NCI-H510A treated with DMSO at 0.1 percent for 48 hours (cell line): ENCODE measurements around the gene SBNO1.
"Not testable (repeated sequence)": the region's sequence is repeated elsewhere in the genome, so short reads cannot be mapped to it uniquely, and the experiment has no call there.

ENCODE experiments used
- DNase-seq: peaks from one replicate; lab custom pipeline; 2025; lab: John Stamatoyannopoulos, UW

The SBNO1 gene

DNA sequence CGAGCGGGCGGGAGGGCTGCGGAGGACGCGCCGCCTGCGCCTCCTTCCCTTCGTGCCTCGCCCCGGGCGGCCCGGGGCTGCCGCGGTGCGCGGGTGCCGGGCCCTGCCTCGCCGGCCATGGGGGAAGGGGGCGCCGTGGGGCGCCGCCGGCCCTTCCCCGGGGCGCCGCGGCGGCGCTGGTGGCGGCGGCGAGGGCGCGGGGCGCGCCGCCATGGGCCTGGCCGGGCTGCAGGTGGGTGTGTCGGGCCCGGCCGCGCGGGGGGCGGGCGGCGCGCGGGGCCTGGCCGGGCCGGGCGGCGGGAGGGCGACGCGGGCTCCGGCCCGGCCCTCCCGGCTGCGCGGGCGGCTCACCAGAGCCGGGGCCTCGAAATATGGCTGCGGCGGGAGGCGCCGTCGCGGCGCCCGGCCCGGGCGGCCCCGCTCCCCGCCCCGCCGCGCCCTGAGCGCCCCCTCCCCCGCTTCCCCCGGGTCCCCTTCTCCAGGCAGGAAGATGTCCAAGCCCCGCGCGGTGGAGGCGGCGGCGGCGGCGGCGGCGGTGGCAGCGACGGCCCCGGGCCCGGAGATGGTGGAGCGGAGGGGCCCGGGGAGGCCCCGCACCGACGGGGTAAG is 24.4 kb upstream of the SBNO1 start:
- no peak for DNase-seq

DNA sequence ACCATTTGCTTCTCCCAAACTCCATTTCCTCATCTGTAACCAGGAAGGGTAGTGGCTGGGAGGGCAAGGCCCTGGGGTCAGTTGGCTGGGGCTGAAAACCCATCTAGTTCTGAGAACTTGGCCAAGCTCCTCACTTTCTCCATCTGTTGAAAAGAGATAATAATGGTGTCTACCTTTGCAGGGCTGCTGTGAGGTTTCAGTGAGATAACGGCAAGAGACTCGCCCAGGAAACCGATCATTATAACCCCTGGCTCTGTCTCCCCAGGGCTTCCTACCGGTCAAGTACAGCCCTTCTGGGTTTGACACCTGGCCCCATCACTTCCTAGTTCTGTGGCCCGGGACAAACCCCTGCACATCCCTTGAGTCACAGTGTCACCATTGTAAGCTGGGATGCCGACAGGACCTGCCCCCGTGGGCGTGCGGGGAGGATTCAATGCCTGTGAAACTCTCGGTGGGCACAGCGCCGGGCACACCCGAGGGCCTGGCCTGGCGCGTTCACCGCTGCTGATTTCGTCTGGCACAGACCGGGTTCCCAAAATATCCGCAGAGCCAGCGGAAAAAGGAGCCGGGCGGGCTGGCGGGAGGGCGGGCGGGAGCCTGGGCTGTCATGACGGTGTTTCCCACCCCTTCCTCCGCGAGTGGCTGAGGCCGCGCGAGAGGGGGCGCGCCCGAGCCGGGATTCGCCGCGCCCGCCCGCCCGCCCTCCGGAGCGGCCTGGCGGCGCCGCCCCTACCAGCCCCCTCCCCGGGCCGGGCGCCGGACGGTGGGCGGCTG is 23.7 kb upstream of the SBNO1 start:
- peak; percentile 65 for DNase-seq

DNA sequence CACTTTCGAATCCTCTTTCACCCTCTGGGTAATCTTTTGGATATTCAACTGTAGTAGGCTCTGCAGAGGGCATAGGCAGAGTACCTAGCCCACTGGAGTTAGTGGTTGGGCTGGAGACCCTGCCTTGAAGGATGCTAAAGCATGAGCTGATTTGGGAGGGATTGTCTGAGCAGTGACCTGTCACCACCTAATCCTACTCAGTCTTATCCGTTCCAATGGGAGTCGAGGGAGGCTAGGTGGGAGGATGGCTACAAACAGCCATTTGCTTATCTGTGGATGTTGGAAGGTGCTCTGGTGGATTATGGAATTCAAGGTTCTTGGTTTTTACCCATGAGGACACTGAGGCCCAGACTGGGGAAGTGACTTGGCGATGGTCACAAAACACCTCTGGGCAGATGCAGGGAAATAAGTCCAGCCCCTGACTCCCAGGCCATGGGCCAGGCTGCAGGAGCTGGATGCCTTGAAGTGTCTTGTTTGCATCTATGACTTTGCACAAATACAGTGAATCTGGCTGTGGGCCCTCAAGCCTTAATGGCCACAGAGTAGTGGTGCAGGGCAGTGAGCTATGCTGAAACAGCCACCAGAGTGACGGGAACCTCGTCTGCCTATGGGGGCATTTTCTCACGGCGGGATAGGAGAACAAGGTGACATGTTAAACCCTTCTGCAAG is 23.0 kb upstream of the SBNO1 start:
- no peak for DNase-seq

- not testable (repeated sequence) for DNase-seq
These were observed 20.9 kb upstream of the SBNO1 start for GRCh38 chr12:123385536-123385935.

- no peak for DNase-seq
These were observed 20.3 kb upstream of the SBNO1 start for GRCh38 chr12:123384994-123385376.

- DNase-seq, result no peak
These were observed 19.8 kb upstream of the SBNO1 start for GRCh38 chr12:123384318-123384993.

GRCh38 chr12:123382684-123383083 is 18.0 kb upstream of the SBNO1 start:
- DNase-seq, result no peak

DNA sequence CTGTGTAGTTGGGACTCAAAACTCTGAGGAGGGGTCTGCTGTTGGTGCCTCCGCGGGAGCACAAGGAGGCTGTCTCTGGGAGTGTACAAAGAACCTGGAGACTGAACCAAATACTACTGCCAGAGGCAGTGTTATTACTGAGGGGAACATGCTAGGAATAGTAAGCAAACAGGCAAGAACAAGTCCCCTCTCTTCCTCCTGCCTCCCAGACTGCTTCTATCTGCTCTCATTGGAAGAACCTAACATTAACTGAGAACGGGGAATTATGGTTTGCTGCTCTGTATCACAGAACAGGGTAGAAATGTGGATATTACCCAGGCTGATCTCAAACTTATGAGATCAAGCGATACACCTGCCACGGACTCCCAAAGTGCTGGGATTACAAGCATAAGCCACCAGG is 14.7 kb upstream of the SBNO1 start:
- DNase-seq, result no peak

- DNase-seq, result not testable (repeated sequence)
These were observed 7.8 kb upstream of the SBNO1 start for GRCh38 chr12:123372415-123372814.

GRCh38 chr12:123371667-123372368 is 7.2 kb upstream of the SBNO1 start:
- not testable (repeated sequence) for DNase-seq

DNA sequence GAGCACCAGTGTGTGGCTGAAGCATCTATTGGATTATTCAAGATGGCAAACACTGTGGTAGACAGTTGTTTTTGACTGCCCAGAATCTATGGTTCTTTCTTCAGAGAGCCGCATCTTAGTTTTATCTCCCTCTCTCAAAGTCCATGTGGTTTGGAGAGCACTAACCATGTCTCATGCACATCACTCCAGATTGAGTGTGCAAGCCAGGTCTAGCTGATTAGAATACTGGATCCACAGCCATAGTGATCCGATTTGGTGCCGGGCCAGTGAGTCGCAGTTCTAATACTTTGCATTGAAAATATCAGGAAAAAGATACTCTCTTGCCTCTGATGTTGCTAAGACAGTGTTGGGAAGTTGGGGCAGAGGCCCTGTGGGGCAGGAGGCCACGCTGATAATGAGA is 4.6 kb upstream of the SBNO1 start:
- no peak for DNase-seq

GRCh38 chr12:123368431-123368830 is 3.8 kb upstream of the SBNO1 start:
- not testable (repeated sequence) for DNase-seq

DNA sequence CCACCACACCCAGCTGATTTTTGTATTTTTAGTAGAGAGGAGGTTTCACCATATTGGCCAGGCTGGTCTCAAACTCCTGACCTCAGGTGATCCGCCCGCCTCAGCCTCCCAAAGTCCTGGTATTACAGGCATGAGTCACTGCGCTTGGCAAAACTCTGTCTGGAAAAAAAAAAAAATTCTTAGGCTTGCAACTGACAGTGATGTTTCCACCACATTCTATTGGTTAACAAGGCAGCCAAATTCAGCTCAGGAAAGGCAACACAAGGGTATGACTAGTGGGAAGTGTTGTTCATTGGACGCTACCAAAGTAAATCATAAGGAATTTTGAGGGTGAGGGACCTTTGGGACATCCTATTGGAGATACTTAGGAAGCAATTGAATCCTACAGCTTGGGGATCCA is 2.9 kb upstream of the SBNO1 start:
- DNase-seq, result no peak

DNA sequence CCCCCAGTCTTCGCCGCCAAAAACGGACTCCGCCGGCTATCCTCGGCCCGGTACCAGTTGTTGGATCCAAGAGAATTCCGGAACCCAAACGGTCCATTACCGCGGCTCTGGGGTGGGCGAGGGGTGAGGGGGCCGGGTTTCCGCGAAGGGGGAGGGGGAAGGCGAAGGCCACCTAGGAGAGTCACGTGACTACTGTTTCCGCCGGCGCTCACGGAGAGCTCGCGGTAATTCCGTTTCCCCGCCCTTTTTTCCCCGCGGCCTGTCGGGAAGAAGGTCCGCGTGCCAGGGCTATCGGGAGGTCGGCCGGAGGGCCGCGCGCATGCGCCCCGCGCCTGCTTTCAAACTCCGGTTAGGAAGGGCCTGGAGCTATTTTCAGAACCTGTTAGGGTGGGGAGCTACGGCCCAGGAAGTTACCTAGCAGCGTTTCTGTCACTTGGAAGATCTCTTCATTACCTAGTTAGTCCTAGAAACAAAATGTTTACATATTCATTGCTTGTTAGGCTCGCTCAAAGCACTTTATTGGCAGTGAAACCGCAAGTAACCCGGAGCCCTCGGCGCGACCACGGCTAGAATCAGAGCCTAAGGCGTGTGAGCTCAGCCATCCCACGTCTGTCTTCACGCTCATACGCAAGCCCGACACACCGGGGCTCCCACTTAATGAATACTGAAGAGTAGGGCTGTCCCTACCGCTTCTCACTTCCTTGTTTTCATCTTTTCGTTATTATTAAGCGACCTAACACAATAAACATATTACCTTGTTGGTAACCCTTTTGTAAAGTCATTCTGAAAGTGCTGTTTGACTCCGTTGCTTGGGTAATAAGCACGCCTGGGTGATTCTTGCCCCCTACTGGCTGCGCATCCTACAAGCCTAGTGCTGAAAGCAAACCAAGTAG is 624 bp upstream of the SBNO1 start:
- peak; percentile 98 for DNase-seq

- peak; percentile 40 for DNase-seq
These were observed 711 bp downstream of the SBNO1 start for GRCh38 chr12:123363740-123364531.

GRCh38 chr12:123363390-123363739 is 1.3 kb downstream of the SBNO1 start:
- peak; percentile 40 for DNase-seq

- DNase-seq, result no peak
These were observed 6.6 kb downstream of the SBNO1 start for GRCh38 chr12:123358035-123358434.

DNA sequence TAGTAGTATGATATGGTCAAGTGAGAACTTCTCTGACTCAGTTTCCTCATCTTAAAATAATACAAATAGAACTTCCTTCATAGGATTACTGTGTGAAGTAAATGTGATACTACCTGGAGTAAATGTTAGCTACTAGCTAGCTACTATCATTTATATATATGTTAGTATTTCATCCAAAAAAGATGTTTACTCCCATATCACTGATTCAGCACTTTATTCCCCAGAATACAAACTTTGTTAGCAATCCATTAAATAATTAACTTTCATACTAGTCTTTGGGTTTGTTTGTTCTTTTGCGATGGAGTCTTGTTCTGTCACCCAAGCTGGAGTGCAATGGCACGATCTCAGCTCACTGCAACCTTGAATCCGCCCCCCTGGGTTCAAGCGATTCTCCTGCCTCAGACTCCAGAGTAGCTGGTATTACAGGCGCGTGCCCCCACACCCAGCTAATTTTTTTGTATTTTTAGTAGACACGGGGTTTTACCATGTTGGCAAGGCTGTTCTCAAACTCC is 8.4 kb downstream of the SBNO1 start:
- no peak for DNase-seq

- DNase-seq, result no peak
These were observed 10.0 kb downstream of the SBNO1 start for GRCh38 chr12:123354600-123354999.

DNA sequence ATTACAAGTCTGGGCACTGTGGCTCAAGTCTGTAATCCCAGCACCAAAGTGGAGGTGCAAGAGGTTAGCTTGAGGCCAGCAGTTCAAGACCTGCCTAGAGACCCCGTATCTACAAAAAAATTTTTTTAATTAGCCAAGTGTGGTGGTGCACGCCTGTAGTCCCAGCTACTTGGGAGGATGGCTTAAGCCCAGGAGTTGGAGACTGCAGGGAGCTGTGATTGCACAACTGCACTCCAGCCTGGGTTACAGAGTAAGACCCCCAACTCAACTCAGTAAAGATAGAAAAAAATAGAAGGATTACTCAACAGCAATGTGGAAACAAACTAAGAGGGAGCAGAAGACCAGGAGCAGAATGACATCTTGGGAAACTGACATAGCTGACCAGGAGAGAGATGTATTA is 13.3 kb downstream of the SBNO1 start:
- no peak for DNase-seq
